HCT116 (cell line): ENCODE results near the gene COPS8.

Source experiments
- CEBPB ChIP-seq: IDR thresholded peaks from 2 replicates; pipeline ENCODE4 v1.6.1; 2012; ENCODE audit warnings: low read depth
- ELF1 ChIP-seq: IDR thresholded peaks from 2 replicates; pipeline ENCODE4 v1.6.1; 2012; ENCODE audit warnings: low read depth, borderline replicate concordance
- EZH2 ChIP-seq: fragments of 200-600 bp; sonication (generic); IDR thresholded peaks from 2 replicates; pipeline ENCODE4 v1.6.1; 2017; ENCODE audit warnings: antibody characterized with exemption, mixed run types
- EZH2phosphoT487 ChIP-seq: fragments of 200-600 bp; IDR thresholded peaks from 2 replicates; pipeline ENCODE4 v1.6.1; 2018; ENCODE audit warnings: antibody characterized with exemption, borderline replicate concordance
- FOSL1 ChIP-seq: IDR thresholded peaks from 2 replicates; pipeline ENCODE4 v1.6.1; 2012; ENCODE audit warnings: low read depth
- POLR2A ChIP-seq: IDR thresholded peaks from 2 replicates; pipeline ENCODE4 v1.7.0; 2011; ENCODE audit warnings: borderline replicate concordance; ENCODE audit not compliant: insufficient read depth, insufficient read length; ENCODE audit errors: extremely low read depth
- POLR2AphosphoS5 ChIP-seq: IDR thresholded peaks from 2 replicates; pipeline ENCODE4 v1.6.1; 2011; ENCODE audit warnings: mild to moderate bottlenecking, low read depth, low read length, moderate library complexity
- SIN3A ChIP-seq: IDR thresholded peaks from 2 replicates; pipeline ENCODE4 v1.6.1; 2012; ENCODE audit warnings: low read depth
- ZFX ChIP-seq: fragments of 450-650 bp; IDR thresholded peaks from 2 replicates; pipeline ENCODE4 v1.6.1; 2017
- TF ChIP-seq, protein P1 (sequence below), 3 experiments: fragments of 200-600 bp in 1 of 3; sonication (generic) in 1 of 3; IDR thresholded peaks in 2 of 3; conservative IDR thresholded peaks in 1 of 3; 2 replicates each; pipeline ENCODE4 v1.5.1; 2012 to 2017; ENCODE audit warnings: low read depth in 2 of 3, low read length in 2 of 3, antibody characterized with exemption in 1 of 3, borderline replicate concordance in 1 of 3, control low read depth in 1 of 3, mild to moderate bottlenecking in 1 of 3, mixed read lengths in 1 of 3, mixed run types in 1 of 3, moderate library complexity in 1 of 3; ENCODE audit not compliant: insufficient read depth in 1 of 3
- TF ChIP-seq, protein P2 (sequence below): IDR thresholded peaks from 2 replicates; pipeline ENCODE4 v1.6.1; 2011; ENCODE audit warnings: mild to moderate bottlenecking, low read length, moderate library complexity; ENCODE audit not compliant: insufficient replicate concordance; ENCODE audit errors: extremely low read depth
- TF ChIP-seq, protein P3 (sequence below): IDR thresholded peaks from 2 replicates; pipeline ENCODE4 v1.6.1; 2012; ENCODE audit warnings: low read depth
- TF ChIP-seq, protein P4 (sequence below): IDR thresholded peaks from 2 replicates; pipeline ENCODE4 v1.6.1; 2012

DNA sequence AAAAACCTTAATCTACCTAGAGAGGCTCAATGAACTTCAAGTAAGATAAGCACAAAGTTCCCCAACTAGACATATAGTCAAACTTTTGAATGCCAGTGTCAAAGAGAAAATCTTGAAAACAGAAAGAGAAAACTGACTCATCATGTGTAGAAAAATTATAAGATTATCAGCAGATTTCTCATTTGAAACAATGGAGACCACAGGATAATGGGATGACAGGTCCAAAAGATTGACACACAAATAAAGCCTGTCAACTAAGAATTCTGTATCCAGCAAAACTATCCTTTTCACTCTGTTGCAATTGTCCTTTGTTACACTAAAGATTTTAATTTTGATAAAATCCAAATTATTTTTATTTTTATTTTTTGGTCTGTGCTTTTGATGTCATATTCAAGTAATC is 61.6 kb downstream of the COPS8 start:
- no peak for TF ChIP-seq EZH2
- TF ChIP-seq, protein P1, sequence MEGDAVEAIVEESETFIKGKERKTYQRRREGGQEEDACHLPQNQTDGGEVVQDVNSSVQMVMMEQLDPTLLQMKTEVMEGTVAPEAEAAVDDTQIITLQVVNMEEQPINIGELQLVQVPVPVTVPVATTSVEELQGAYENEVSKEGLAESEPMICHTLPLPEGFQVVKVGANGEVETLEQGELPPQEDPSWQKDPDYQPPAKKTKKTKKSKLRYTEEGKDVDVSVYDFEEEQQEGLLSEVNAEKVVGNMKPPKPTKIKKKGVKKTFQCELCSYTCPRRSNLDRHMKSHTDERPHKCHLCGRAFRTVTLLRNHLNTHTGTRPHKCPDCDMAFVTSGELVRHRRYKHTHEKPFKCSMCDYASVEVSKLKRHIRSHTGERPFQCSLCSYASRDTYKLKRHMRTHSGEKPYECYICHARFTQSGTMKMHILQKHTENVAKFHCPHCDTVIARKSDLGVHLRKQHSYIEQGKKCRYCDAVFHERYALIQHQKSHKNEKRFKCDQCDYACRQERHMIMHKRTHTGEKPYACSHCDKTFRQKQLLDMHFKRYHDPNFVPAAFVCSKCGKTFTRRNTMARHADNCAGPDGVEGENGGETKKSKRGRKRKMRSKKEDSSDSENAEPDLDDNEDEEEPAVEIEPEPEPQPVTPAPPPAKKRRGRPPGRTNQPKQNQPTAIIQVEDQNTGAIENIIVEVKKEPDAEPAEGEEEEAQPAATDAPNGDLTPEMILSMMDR (IDR thresholded peaks at IDR 0.05 in 2 of 3, conservative IDR thresholded peaks at IDR 0.05 in 1 of 3; ENCODE audit: borderline replicate concordance in 1 of 3, insufficient read depth in 1 of 3, low read depth in 2 of 3, low read length in 2 of 3) = no peak
- TF ChIP-seq EZH2phosphoT487 = no peak
- no peak for TF ChIP-seq FOSL1
- TF ChIP-seq ELF1 = no peak
- TF ChIP-seq POLR2AphosphoS5 = no peak
- no peak for TF ChIP-seq POLR2A
- TF ChIP-seq SIN3A = no peak
- TF ChIP-seq, protein P2, sequence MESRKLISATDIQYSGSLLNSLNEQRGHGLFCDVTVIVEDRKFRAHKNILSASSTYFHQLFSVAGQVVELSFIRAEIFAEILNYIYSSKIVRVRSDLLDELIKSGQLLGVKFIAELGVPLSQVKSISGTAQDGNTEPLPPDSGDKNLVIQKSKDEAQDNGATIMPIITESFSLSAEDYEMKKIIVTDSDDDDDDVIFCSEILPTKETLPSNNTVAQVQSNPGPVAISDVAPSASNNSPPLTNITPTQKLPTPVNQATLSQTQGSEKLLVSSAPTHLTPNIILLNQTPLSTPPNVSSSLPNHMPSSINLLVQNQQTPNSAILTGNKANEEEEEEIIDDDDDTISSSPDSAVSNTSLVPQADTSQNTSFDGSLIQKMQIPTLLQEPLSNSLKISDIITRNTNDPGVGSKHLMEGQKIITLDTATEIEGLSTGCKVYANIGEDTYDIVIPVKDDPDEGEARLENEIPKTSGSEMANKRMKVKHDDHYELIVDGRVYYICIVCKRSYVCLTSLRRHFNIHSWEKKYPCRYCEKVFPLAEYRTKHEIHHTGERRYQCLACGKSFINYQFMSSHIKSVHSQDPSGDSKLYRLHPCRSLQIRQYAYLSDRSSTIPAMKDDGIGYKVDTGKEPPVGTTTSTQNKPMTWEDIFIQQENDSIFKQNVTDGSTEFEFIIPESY = no peak
- TF ChIP-seq ZFX = no peak
- TF ChIP-seq, protein P3, sequence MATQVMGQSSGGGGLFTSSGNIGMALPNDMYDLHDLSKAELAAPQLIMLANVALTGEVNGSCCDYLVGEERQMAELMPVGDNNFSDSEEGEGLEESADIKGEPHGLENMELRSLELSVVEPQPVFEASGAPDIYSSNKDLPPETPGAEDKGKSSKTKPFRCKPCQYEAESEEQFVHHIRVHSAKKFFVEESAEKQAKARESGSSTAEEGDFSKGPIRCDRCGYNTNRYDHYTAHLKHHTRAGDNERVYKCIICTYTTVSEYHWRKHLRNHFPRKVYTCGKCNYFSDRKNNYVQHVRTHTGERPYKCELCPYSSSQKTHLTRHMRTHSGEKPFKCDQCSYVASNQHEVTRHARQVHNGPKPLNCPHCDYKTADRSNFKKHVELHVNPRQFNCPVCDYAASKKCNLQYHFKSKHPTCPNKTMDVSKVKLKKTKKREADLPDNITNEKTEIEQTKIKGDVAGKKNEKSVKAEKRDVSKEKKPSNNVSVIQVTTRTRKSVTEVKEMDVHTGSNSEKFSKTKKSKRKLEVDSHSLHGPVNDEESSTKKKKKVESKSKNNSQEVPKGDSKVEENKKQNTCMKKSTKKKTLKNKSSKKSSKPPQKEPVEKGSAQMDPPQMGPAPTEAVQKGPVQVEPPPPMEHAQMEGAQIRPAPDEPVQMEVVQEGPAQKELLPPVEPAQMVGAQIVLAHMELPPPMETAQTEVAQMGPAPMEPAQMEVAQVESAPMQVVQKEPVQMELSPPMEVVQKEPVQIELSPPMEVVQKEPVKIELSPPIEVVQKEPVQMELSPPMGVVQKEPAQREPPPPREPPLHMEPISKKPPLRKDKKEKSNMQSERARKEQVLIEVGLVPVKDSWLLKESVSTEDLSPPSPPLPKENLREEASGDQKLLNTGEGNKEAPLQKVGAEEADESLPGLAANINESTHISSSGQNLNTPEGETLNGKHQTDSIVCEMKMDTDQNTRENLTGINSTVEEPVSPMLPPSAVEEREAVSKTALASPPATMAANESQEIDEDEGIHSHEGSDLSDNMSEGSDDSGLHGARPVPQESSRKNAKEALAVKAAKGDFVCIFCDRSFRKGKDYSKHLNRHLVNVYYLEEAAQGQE = no peak
- no peak for TF ChIP-seq CEBPB
- TF ChIP-seq, protein P4, sequence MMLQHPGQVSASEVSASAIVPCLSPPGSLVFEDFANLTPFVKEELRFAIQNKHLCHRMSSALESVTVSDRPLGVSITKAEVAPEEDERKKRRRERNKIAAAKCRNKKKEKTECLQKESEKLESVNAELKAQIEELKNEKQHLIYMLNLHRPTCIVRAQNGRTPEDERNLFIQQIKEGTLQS = no peak
